ENCODE results near the gene PSMB8. TPM values are rescaled to one million over a fixed set of nuclear protein-coding genes. Genes with fewer than 3 reads are reported as not detected.

PSMB8 gene
- 10 to 100 TPM in 1 of 2 donors, 1 to 10 TPM in 1; 9.9 to 24.1 TPM for total RNA-seq

DNA sequence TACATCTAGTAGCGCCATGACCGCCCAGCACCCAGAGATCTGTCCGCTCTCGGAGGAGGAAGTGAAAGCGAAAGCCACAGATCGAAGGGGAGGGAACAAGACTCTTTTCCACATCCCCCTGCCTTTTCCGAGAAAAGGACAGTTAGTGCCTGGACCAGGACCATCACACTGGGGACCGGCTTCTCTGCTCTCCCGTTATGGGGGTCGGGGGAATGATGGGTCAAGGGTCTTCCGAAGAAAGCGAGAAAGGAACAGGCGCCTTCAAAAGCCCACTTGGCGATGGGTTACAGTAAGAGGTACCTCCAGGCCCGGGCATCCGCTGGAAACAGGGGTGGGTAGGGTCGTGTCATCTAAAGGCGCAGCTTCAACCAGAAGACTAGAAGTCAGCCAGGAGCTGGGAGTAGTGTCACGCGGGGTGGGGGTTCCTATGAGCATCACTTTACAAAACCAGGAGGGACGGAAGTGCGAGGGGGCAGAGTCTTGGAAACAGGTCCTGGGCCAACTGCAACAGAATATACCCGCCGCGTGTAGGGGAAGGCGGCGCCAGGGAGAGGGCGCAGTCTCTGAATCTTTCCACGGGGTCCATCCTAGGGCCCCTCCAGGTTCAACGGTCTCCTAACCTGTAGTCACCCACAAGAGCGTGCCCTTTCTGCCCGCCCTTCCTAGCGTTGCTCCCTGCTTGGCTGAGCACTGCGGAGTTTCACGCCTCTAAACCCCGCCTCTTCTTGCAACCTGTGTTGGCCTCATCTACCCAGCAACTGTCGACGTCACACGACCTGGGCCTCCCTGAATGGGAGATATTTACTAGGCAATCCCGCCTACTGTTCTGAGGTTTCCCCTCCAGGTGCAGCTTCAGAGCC is at the start of gene PSMB8:
Gene PSMB8 (minus strand): TSS at position 69 of the 860 bp plus-strand sequence. CDS start 51 bp downstream, at position 18.
- peaks cover 0 to 11% of the 10 kb centered on the region in 2 donors for H3K36me3 ChIP-seq (replicated peaks in 1 of 2; ENCODE audit: insufficient read depth in 1 of 2, low read depth in 2 of 2)

DNA sequence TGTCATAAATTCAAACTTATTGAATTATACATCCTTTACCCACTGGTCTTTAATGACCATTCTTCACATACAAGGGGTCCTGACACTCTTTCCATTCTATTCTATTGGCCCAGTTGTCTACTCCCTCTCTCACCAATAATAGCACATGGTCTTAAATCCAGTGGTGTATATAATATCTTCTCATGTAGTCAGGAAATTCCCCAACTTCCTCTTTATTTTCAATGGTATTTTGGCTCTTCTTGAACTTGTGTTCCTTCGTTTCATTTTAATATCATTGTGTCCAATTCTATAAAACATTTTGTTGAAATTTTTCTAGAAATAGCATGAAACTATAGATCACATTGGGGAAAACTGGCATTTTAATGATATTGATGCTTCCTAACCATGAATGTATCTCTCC is 47.0 kb upstream of the PSMB8 start:
- Histone ChIP-seq H3K4me1 (peaks cover 22% of the 10 kb centered on the region), H3K36me3 (replicated peaks in 1 of 2; ENCODE audit: insufficient read depth in 1 of 2, low read depth in 2 of 2) (no peaks in the 10 kb centered on the region), H3K27me3 (no peaks in the 10 kb centered on the region), H3K4me3 (no peak overlapping the region), H3K27ac (no peak overlapping the region), H3K9me3 (no peaks in the 10 kb centered on the region)
- TF ChIP-seq POLR2A (IDR thresholded peaks at IDR 0.05) = no peak
- TF ChIP-seq, protein P1, sequence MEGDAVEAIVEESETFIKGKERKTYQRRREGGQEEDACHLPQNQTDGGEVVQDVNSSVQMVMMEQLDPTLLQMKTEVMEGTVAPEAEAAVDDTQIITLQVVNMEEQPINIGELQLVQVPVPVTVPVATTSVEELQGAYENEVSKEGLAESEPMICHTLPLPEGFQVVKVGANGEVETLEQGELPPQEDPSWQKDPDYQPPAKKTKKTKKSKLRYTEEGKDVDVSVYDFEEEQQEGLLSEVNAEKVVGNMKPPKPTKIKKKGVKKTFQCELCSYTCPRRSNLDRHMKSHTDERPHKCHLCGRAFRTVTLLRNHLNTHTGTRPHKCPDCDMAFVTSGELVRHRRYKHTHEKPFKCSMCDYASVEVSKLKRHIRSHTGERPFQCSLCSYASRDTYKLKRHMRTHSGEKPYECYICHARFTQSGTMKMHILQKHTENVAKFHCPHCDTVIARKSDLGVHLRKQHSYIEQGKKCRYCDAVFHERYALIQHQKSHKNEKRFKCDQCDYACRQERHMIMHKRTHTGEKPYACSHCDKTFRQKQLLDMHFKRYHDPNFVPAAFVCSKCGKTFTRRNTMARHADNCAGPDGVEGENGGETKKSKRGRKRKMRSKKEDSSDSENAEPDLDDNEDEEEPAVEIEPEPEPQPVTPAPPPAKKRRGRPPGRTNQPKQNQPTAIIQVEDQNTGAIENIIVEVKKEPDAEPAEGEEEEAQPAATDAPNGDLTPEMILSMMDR (IDR thresholded peaks at IDR 0.05) = no peak
- DNase-seq = no peak
- no peak for ATAC-seq
- intact Hi-C loops (cut with DNase I) = no loop called here
- WGBS, 2 donors = 56 to 57% methylated on average over 1 of the region's 1 CpG

More for the DNA sequence above, at the start of gene PSMB8:
- Histone ChIP-seq H3K4me3 (peak within 1 kb of the TSS; percentile 39 to 61), H3K27me3 (no peaks in the 10 kb centered on the region), H3K27ac (peak within 1 kb of the TSS; percentile 80 to 93 (median 86)), H3K9me3 (no peaks in the 10 kb centered on the region), H3K4me1 (peaks cover 13% of the 10 kb centered on the region)
- WGBS, 2 donors = 0 to 1% methylated on average over 32 to 40 of the region's 40 CpGs
- TF ChIP-seq, protein P1 (IDR thresholded peaks at IDR 0.05) = peak in 4 of 7 experiments; percentile 24 to 45 (median 43)
- TF ChIP-seq POLR2A (IDR thresholded peaks at IDR 0.05) = peak in 2 of 3 donors; percentile 78 to 89
- DNase-seq (peak; percentile 96 to 99 (median 98)), ATAC-seq (peak; percentile 98)
- intact Hi-C loops (cut with DNase I) = no loop called here

DNA sequence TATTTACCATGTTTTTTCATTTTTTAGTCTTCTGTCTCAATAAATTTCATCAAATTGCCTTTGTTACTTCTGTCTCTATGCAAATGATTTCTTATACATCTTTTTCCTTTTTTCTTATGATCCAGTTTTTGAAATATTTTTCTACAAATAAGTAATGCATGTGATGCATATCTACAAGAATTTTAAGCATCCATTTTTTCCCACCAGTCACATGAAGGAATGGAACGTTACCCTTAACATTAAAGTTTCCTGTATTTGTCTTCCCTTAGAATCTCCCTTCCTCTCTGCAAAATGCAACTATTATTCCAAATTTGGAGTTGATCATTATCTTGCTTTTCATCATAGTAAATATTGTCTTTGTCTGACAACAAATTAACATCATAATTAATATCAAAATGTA is 45.7 kb upstream of the PSMB8 start:
- no peaks in the 10 kb centered on the region for H3K27me3 ChIP-seq
- H3K4me1 ChIP-seq = peaks cover 16% of the 10 kb centered on the region
- no peaks in the 10 kb centered on the region for H3K36me3 ChIP-seq (replicated peaks in 1 of 2; ENCODE audit: insufficient read depth in 1 of 2, low read depth in 2 of 2)
- ATAC-seq = no peak
- TF ChIP-seq, protein P1 (IDR thresholded peaks at IDR 0.05) = no peak
- no peak for TF ChIP-seq POLR2A (IDR thresholded peaks at IDR 0.05)
- no peak for DNase-seq
- intact Hi-C loops (cut with DNase I) = loop anchor here (5.0 to 10.0 kb wide), 2 partner anchors 58 to 95 kb away; no protein-coding TSS in a partner anchor
- no peak overlapping the region for H3K4me3 ChIP-seq
- WGBS, 2 donors = 50 to 53% methylated on average over 1 of the region's 1 CpG
- no peaks in the 10 kb centered on the region for H3K9me3 ChIP-seq
- no peak overlapping the region for H3K27ac ChIP-seq

DNA sequence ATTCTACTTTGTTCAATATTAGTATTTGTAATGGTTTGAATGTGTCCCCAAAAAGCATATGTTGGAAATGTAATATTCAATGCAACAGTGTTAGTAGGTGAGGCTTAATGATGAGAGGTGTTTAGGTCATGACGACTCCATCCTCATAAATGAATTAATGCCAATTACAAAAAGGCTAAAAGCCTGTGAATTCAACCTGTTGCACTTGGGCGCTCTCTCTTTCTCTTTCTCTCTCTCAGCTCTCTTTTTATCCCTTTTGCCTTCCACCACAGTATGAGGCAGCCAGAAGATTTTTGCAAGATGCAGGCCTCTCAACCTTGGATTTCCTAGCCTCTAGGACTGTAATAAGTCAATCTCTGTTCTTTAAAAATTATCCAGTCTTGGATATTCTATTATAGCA is 44.7 kb upstream of the PSMB8 start:
- no peak overlapping the region for H3K27ac ChIP-seq
- DNase-seq (no peak), ATAC-seq (no peak)
- intact Hi-C loops (cut with DNase I) = loop anchor here (5.0 to 10.0 kb wide), 2 partner anchors 59 to 96 kb away; no protein-coding TSS in a partner anchor
- H3K4me3 ChIP-seq = no peak overlapping the region
- TF ChIP-seq, protein P1 (IDR thresholded peaks at IDR 0.05) = no peak
- TF ChIP-seq POLR2A (IDR thresholded peaks at IDR 0.05) = no peak
- WGBS, 2 donors = 66 to 72% methylated on average over 2 of the region's 2 CpGs
- H3K36me3 ChIP-seq (replicated peaks in 1 of 2; ENCODE audit: insufficient read depth in 1 of 2, low read depth in 2 of 2) = no peaks in the 10 kb centered on the region
- no peaks in the 10 kb centered on the region for H3K9me3 ChIP-seq
- no peaks in the 10 kb centered on the region for H3K27me3 ChIP-seq
- H3K4me1 ChIP-seq = peaks cover 14% of the 10 kb centered on the region
